NCI-H146 treated with DMSO at 0.1 percent for 48 hours (cell line): Measurements from ENCODE around the gene STEEP1.

Source experiments
- DNase-seq: peaks from one replicate; lab custom pipeline; 2025; ENCODE audit not compliant: unreplicated experiment; lab: John Stamatoyannopoulos, UW

STEEP1 gene

GRCh38 chrX:119565107-119565663 is at the start of gene STEEP1:
Gene STEEP1, minus strand, starts transcription at chrX:119565409. Its CDS starts 54 bp downstream, at chrX:119565355.
- peak; percentile 81 for DNase-seq

GRCh38 chrX:119614776-119615175 is 49.6 kb upstream of the STEEP1 start:
- no peak for DNase-seq

DNA sequence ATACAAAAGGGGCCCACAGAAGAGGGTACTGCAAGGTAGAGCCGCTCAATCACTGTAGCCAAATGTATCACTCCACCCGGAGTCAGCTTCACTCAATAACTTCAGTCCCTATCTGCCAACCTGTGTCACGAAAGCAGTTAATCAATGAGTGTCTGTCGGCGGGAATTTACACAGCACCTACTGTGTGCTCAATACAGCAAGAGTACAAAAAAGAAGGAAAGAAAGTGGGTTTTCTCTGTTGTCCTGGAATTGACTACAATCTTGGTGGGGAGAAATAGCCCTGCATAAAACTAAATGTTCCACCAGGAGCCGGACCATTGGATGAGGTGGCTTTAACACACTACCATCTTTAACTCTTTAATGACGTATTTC is 41.8 kb upstream of the STEEP1 start:
- no peak for DNase-seq

- DNase-seq = peak; percentile 71
These were observed 41.2 kb upstream of the STEEP1 start, which contains the start of gene NKRF for GRCh38 chrX:119606280-119607017. Gene NKRF, minus strand, starts transcription at chrX:119606424.

DNA sequence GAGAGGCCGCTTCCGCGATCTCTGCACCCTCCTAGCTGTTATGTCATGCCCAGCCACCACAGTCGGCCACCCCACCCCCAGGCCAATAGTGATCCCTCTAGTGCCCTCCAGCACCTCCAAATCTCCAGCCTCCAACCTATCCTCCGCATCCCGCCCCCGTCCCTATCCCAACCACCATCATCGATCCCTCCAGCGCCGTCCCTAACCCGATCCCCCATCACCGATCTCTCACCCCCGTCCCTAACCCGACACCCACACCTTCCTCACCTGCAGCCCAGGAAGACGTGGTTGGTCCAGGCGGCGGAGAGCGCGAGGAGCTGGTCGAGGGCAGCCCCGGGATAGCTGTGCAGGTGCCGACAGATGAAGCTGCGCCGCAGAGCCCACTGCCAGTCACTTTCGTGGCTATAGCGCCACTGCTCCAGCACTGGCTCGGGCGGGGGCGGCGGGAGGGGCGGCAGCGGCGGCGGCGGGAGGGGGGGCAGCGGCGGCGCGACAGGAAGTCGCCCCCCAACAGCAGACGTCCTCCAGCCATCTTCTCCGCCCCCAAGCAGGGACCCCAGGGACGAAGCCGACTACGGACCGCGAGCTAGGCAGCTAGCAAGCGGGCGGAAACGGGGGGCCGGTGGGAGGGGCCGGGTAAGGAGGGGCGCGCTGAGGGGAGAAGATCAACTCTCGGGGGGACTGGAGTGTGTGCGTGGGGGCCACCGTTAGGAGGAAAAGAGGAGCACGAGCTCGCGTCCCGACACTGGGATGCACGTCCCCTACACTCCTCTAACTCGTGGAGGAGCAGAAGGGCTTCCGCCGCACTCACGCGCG is 40.5 kb upstream of the STEEP1 start:
- peak; percentile 3 for DNase-seq

DNA sequence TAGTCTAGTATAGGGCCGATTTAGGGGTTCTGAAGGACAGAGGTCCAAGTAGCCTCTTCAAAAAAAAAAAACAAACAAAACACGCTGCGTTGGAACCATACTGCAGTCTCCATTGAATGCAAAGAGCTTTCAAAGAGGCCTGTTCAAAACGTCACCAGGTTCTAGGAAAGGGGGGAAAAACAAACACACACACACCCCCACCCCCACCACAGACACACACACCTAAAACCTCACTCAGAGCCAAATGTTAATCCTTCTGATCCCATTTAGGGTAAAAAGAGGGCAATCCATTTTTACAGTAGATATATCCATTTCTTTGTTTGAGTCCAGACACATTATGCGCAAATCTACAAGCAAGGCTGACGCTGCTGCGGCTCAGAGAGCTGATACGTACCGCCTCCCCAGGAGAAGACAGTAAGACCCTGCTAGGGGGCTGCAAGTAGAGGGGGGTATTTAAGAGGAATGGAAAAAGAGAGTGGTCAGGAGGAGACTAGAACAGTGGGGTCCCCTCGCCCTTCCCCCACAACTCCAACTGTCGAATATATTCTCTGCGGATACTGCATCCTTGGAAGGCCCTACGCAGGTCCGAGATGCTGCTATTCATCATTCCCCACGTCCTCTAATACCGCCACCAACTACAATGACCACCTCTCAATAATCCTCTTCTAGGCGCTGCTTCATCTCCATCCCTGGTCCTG is 39.7 kb upstream of the STEEP1 start:
- DNase-seq = no peak

DNA sequence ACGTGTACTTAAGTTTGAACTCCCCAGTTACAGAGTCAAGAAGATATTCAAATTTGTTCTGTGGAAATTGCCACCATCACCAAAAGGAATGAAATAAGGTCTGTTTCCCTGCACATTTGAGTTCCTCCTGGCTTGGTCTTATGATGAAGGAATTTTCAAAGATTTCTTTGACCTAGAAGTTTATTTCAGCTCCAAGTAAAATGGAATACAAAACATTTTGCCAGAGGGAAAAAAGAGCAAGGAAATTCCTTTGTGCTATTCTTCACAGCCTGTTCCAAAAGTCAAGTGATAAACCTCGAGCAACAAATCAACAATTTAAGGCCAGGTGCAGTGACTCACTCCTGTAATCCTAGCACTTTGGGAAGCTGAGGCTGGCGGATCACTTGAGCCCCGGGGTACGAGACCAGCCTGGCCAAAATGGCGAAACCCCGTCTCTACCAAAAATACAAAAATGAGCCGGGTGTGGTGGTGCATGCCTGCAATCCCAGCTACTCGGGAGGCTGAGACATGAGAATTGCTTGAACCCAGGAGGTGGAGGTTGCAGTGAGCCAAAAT is 37.6 kb upstream of the STEEP1 start:
- DNase-seq = no peak

- DNase-seq = no peak
These were observed 24.6 kb upstream of the STEEP1 start for GRCh38 chrX:119589810-119590209.

- no peak for DNase-seq
These were observed 18.3 kb upstream of the STEEP1 start for GRCh38 chrX:119583431-119584059.

- no peak for DNase-seq
These were observed 14.2 kb upstream of the STEEP1 start for GRCh38 chrX:119579414-119579813.

GRCh38 chrX:119574394-119575266 is 9.4 kb upstream of the STEEP1 start, which contains the start of gene UBE2A:
Gene UBE2A, plus strand, starts transcription at chrX:119574563. Its CDS starts 149 bp downstream, at chrX:119574712.
- peak; percentile 45 for DNase-seq

GRCh38 chrX:119573840-119574393 is 8.7 kb upstream of the STEEP1 start:
- no peak for DNase-seq

DNA sequence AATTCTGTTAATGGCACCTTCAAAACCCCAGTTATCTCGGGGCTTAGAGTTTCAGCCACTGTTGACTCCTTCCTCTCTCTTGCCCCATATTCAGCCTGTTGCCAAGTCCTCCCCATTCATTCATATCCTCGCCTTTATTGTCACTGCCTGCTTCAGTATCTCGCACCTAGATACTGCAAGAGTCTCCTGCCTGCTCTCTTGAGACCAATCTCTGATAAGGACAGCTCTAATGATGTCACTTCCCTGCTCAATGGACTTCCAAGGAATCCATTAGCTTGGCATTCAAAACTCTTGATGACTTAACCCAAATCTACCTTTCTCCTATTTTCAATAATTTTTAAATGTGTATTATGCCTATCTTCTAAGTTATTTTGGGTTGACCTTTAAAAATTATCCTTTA is 8.0 kb upstream of the STEEP1 start:
- no peak for DNase-seq

DNA sequence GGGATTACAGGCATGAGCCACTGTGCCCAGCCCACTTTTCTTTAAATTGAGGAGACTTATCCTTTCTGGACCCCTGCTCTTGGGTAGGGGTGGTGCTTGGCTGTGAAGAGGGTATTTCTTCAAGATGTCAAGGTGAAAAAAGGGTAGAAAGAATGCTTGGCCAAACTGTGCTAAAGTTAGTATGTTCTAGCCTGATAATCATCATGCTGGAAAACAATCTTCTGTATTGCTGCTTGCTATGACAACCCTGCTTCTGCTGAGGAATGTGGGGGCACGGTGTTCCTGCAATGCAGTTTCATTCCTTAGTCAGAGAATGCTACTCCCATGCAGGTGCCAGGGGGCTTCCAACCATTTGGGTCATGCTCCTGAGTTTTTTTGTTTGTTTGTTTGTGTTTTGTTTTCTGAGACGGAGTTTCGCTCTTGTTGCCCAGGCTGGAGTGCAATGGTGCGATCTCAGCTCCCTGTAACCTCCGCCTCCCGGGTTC is 5.2 kb upstream of the STEEP1 start:
- DNase-seq = no peak

GRCh38 chrX:119552508-119552907 is 12.7 kb downstream of the STEEP1 start:
- no peak for DNase-seq

DNA sequence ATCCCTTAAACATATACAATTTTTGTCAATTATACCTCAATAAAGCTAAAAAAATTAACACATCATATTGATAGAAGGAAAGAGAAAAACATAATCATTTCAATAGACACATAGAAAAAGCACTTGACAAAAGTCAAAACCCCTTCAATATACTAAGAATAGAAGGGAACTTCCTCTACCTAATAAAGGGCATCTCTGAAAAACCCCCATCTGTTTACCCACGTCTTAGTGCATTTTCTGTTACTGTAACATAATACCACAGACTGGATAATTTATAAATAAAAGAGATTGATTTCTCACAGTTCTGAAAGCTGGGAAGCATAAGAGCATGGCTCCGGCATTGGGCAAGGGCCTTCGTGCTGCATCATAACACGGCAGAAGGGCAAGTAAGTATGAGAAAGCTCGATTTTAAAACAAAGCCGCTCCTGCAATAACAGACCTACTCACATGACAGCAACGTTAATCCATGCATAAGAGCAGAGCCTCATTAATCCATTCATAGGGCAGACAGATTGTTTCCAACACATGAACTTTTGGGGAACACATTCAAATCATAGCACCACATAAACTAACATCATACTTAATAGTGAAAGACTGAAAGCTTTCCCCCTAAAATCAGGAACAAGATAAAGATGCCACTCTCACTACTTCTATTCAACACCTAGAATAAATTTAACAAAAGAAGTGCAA is 15.7 kb downstream of the STEEP1 start:
- no peak for DNase-seq

DNA sequence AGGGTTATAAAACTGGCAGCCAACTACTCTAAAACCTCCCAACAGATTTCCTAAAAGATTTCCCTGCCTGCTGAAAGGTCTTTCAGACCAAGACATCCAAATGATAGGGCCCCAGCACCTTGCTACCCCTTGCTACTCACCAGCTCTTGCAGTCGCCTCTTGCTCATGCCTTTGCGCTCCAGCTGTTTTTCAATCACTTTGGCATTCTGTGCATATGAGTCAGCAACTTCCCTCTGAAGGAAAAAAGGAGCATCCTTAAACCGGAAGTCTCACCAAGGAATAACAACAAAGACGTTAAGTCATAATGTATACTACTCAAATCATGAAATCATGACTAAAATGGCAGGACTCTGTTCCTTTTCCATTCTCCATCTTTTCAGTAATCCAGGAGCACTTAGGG is 24.0 kb downstream of the STEEP1 start:
- DNase-seq = no peak

GRCh38 chrX:119539872-119540271 is 25.3 kb downstream of the STEEP1 start:
- no peak for DNase-seq
